HepG2 (cell line): Measurements from ENCODE around the gene SLC66A3.

ENCODE experiments used
- CREB1 ChIP-seq, 2 experiments: fragments of 450-650 bp in 1 of 2; IDR thresholded peaks; 2 replicates each; pipeline ENCODE4 v1.6.1; 2016 to 2017; ENCODE audit warnings: control low read depth in 1 of 2, mild to moderate bottlenecking in 1 of 2, missing compliant biosample characterization in 1 of 2, missing genetic modification characterization in 1 of 2
- RFX5 ChIP-seq: IDR thresholded peaks from 2 replicates; pipeline ENCODE4 v1.6.1; 2011; ENCODE audit warnings: low read depth, low read length, improper control_type of control experiment
- SRSF1 ChIP-seq: fragments of 200-400 bp; formaldehyde crosslinking; optimal IDR thresholded peaks from 2 replicates; pipeline ENCODE3; 2017; ENCODE audit warnings: mild to moderate bottlenecking, low read depth, low read length, moderate library complexity
- ZNF616 ChIP-seq: sonication (generic); formaldehyde crosslinking; IDR thresholded peaks from 2 replicates; pipeline ENCODE4 v1.5.0; 2020; ENCODE audit warnings: low read depth, mild to moderate bottlenecking, missing genetic modification reagents

GRCh38 chr2:11161747-11162146 lies 6.5 kb downstream of the SLC66A3 start:
- TF ChIP-seq CREB1 (IDR thresholded peaks at IDR 0.05) (no peak), CREB1 (CRISPR knock-in tag; IDR thresholded peaks at IDR 0.05) (no peak), SRSF1 (no peak), RFX5 (no peak), ZNF616 (CRISPR knock-in tag) (no peak)
